Stimulated activated naive B cell treated with anti-CD40 and anti-IgM and Interleukin-4, amounts not matched to agents 10 μg/mL and 1 μg/mL and 100 μg/mL, for 72 hours (primary cell): Measurements from ENCODE around the gene USP9X.
"Not testable (repeated sequence)": the region's sequence is repeated elsewhere in the genome, so short reads cannot be mapped to it uniquely, and the experiment has no call there.

Source experiments
- ATAC-seq, 2 donors: fragments of 150-1000 bp; cut with Tn5 transposase; replicated peaks; 2 replicates each; pipeline ENCODE4 v1.10.0; 2021; ENCODE audit warnings: moderate library complexity in 1 of 2
- DNase-seq: peaks from one replicate; pipeline ENCODE4 v3.0.0; 2021
- H3K27ac Mint-ChIP-seq: one replicate; pipeline ENCODE4 v1.8.0; 2022; ENCODE audit warnings: mild to moderate bottlenecking, mixed read lengths
- H3K27me3 Mint-ChIP-seq, 2 donors: one replicate each; pipeline ENCODE4 v1.8.0; 2022; ENCODE audit warnings: mixed read lengths in 2 of 2
- H3K36me3 Mint-ChIP-seq, 2 donors: one replicate each; pipeline ENCODE4 v1.8.0; 2022; ENCODE audit warnings: mixed read lengths in 2 of 2, mild to moderate bottlenecking in 1 of 2
- H3K4me1 Mint-ChIP-seq, 2 donors: one replicate each; pipeline ENCODE4 v1.8.0; 2022; ENCODE audit warnings: mixed read lengths in 2 of 2, mild to moderate bottlenecking in 1 of 2
- H3K4me3 Mint-ChIP-seq, 2 donors: one replicate each; pipeline ENCODE4 v1.8.0; 2022; ENCODE audit warnings: mild to moderate bottlenecking in 2 of 2, mixed read lengths in 2 of 2, moderate library complexity in 1 of 2
- H3K9me3 Mint-ChIP-seq, 2 donors: one replicate each; pipeline ENCODE4 v1.8.0; 2022; ENCODE audit warnings: mixed read lengths in 2 of 2, mild to moderate bottlenecking in 1 of 2

The USP9X gene

DNA sequence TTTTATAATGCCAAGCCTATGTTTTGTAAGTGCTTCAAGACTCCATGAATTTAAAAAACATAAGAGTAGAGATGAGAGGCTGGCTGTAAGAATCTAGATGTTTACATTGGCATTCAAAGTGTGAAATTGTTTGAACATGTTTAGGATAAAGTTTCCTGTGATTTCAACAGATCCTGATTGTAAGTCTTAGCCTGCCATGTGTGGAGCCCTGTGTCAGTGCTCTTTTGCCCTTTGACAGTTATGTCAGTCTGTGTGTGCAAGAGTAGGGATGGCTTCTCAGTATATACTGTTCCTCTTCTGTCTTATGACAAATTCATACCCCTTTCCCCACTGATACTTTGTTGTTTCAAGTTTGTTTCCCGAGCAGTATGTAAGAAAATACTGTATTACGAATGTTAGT lies 68.2 kb downstream of the USP9X start:
- H3K36me3 Mint-ChIP-seq = peaks cover 8 to 46% of the 10 kb centered on the region in 2 donors
- DNase-seq (no peak), ATAC-seq (no peak)
- no peaks in the 10 kb centered on the region for H3K9me3 Mint-ChIP-seq
- H3K4me1 Mint-ChIP-seq = no peaks in the 10 kb centered on the region
- no peaks in the 10 kb centered on the region for H3K27me3 Mint-ChIP-seq
- H3K27ac Mint-ChIP-seq = no peak overlapping the region
- H3K4me3 Mint-ChIP-seq = no peak overlapping the region

- H3K27ac Mint-ChIP-seq = no peak overlapping the region
Measured at GRCh38 chrX:41153957-41154356, 68.7 kb downstream of the USP9X start.

DNA sequence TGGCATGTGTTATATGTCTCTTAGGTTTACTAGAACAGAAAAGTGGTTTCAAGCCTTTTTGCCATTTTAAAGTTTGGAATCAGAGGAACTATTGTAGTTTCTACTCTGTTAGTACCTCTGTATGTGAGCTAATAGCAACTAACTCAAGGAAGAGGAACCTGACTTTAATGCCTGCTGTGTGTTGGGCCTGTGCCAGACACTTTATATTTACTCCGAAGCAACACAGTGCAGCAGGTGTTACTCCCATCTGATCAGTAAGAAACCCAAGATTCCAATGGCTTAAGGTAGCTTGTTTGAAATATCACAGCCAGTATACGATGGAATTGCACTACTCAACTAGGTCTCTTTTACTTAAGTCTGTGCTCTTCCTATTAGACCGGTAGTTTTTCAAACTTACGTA lies 79.2 kb downstream of the USP9X start:
- ATAC-seq = no peak
- Mint-ChIP-seq H3K27ac (no peak overlapping the region), H3K27me3 (no peaks in the 10 kb centered on the region), H3K9me3 (no peaks in the 10 kb centered on the region), H3K4me3 (no peak overlapping the region), H3K36me3 (peaks cover 2 to 40% of the 10 kb centered on the region in 2 donors), H3K4me1 (no peaks in the 10 kb centered on the region)
- DNase-seq = no peak

More at GRCh38 chrX:41153957-41154356, 68.7 kb downstream of the USP9X start:
- DNase-seq = no peak
- Mint-ChIP-seq H3K4me1 (no peaks in the 10 kb centered on the region), H3K4me3 (no peak overlapping the region), H3K9me3 (no peaks in the 10 kb centered on the region), H3K27me3 (no peaks in the 10 kb centered on the region), H3K36me3 (peaks cover 7 to 44% of the 10 kb centered on the region in 2 donors)
- no peak for ATAC-seq

GRCh38 chrX:41167888-41168287 lies 82.6 kb downstream of the USP9X start:
- Mint-ChIP-seq H3K4me1 (no peaks in the 10 kb centered on the region), H3K27me3 (no peaks in the 10 kb centered on the region), H3K4me3 (no peak overlapping the region), H3K36me3 (peaks cover 5 to 47% of the 10 kb centered on the region in 2 donors), H3K9me3 (no peaks in the 10 kb centered on the region), H3K27ac (no peak overlapping the region)
- ATAC-seq (no peak), DNase-seq (no peak)

DNA sequence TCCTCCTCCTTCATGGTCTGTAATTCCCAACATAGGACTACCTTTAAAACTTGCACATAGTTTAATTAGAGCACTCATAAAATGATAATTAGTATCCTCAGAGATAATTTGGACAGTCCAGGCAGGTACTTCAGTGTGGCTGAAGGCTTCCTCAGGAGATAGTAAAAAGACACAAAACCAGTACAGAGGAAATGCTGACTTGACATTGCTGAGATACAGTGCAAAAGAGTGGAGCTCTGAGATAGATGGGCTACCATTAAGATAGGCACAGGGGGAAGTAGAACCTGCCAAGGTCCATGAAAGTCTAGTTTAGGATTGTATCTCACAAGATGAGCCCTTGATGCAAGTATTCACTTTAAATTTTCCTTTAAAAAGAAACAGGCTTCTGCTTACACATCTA lies 91.0 kb downstream of the USP9X start:
- DNase-seq (no peak), ATAC-seq (no peak)
- H3K9me3 Mint-ChIP-seq = no peaks in the 10 kb centered on the region
- no peak overlapping the region for H3K27ac Mint-ChIP-seq
- no peak overlapping the region for H3K4me3 Mint-ChIP-seq
- no peaks in the 10 kb centered on the region for H3K27me3 Mint-ChIP-seq
- H3K4me1 Mint-ChIP-seq = peaks cover 22 to 42% of the 10 kb centered on the region in 2 donors
- peaks cover 6 to 58% of the 10 kb centered on the region in 2 donors for H3K36me3 Mint-ChIP-seq

DNA sequence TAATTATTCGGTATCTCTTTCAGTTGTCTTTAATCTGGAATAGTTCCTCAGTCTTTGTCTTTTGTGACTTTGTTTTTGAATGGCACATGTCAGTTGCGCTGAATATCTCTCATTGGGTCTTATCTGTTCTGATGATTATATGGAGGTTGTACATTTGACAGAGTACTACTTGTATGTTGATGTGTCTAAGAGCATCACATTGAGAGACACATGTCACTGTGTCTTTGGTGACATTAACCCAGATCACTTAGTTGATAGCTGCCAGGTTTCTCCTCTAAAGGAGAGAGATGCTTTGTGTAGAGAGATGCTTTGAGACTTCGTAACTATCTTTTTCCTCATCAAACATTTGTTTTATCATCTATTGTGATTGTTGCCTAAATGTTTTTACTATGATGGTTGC lies 92.1 kb downstream of the USP9X start:
- Mint-ChIP-seq H3K9me3 (no peaks in the 10 kb centered on the region), H3K36me3 (peaks cover 6 to 61% of the 10 kb centered on the region in 2 donors), H3K4me1 (peaks cover 23 to 47% of the 10 kb centered on the region in 2 donors), H3K4me3 (no peak overlapping the region), H3K27ac (no peak overlapping the region), H3K27me3 (no peaks in the 10 kb centered on the region)
- DNase-seq (no peak), ATAC-seq (no peak)

DNA sequence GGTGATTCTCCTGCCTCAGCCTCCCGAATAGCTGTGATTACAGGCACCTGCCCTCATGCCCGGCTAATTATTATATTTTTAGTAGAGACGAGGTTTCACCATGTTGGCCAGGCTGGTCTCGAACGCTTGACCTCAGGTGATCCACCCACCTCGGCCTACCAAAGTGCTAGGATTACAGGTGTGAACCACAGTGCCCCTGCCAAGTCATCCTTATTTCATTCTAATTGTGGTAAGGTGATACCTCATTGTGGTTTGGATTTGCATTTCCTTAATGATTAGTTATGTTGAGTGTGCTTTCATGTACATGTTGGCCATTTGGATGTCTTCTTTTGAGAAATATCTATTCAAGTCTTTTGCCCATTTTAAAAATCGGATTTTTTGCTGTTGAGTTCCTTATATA lies 93.0 kb downstream of the USP9X start:
- Mint-ChIP-seq H3K27ac (no peak overlapping the region), H3K36me3 (peaks cover 2 to 54% of the 10 kb centered on the region in 2 donors), H3K27me3 (no peaks in the 10 kb centered on the region), H3K4me1 (peaks cover 24 to 49% of the 10 kb centered on the region in 2 donors), H3K9me3 (no peaks in the 10 kb centered on the region), H3K4me3 (no peak overlapping the region)
- ATAC-seq = no peak
- no peak for DNase-seq

DNA sequence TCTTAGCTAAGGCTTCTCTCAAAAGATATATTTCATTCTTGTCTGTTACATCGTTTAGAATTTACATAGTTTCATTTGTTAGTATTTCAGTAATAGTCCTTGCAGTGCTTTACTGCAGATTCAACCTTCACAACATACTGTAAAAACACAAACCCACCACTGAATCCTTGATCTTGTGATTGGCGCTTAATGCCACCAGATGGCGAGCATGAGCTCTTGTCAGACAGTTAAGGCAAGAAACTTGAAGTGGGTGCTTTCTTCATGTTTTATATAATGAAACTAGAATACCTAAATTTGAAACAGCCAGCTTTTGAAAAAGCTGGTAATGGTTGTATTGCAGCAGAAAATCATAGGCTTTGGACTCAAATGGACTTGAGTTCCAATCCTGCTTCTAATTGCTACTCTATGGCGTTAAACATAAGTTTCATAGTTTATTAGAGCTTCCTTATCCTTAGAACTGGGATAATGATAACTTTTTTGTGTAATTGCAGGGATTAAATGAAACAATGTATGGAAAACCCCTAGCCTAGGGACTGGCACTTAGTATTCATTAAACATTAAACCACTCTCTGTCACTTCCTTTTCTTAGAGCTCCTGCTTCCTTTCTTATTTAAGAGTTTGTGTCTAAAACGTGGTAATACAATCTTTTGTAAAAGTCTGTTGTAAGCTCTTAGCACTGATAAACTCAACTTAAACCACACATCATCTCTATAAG lies 95.1 kb downstream of the USP9X start:
- H3K9me3 Mint-ChIP-seq = no peaks in the 10 kb centered on the region
- H3K27me3 Mint-ChIP-seq = no peaks in the 10 kb centered on the region
- DNase-seq = peak; percentile 51
- H3K4me3 Mint-ChIP-seq = peak overlapping the region; percentile 47 to 60
- H3K36me3 Mint-ChIP-seq = peaks cover 5 to 53% of the 10 kb centered on the region in 2 donors
- peak overlapping the region; percentile 90 for H3K27ac Mint-ChIP-seq
- H3K4me1 Mint-ChIP-seq = peaks cover 27 to 53% of the 10 kb centered on the region in 2 donors
- ATAC-seq = peak; percentile 80

DNA sequence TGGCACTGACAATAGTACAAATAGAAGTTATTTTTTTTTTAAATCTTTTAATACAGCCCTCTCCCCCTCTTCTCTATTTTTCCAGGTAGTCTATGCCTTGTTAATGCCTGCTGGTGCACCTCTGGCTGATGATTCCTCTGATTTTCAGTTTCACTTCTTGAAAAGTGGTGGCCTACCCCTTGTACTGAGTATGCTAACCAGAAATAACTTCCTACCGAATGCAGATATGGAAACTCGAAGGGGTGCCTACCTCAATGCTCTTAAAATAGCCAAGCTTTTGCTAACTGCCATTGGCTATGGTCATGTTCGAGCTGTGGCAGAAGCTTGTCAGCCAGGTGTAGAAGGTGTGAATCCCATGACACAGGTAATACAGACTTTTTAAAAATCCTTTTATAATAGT lies 99.1 kb downstream of the USP9X start:
- ATAC-seq = peak; percentile 81 to 85
- Mint-ChIP-seq H3K36me3 (peaks cover 7 to 51% of the 10 kb centered on the region in 2 donors), H3K27ac (no peak overlapping the region), H3K4me3 (peak overlapping the region in 1 of 2 donors; percentile 30), H3K4me1 (peaks cover 18 to 27% of the 10 kb centered on the region in 2 donors), H3K9me3 (no peaks in the 10 kb centered on the region), H3K27me3 (no peaks in the 10 kb centered on the region)
- DNase-seq = peak; percentile 5

- H3K27me3 Mint-ChIP-seq, DNase-seq, ATAC-seq, H3K4me3 Mint-ChIP-seq, H3K27ac Mint-ChIP-seq, H3K4me1 Mint-ChIP-seq, H3K9me3 Mint-ChIP-seq: not testable (repeated sequence)
- peaks cover 7 to 42% of the 10 kb centered on the region in 2 donors for H3K36me3 Mint-ChIP-seq
Measured at GRCh38 chrX:41186946-41187345, 101.7 kb downstream of the USP9X start.

- no peak for DNase-seq
- H3K4me1 Mint-ChIP-seq = peaks cover 3 to 4% of the 10 kb centered on the region in 2 donors
- no peaks in the 10 kb centered on the region for H3K27me3 Mint-ChIP-seq
- no peaks in the 10 kb centered on the region for H3K9me3 Mint-ChIP-seq
- peaks cover 16 to 47% of the 10 kb centered on the region in 2 donors for H3K36me3 Mint-ChIP-seq
- H3K27ac Mint-ChIP-seq = no peak overlapping the region
- H3K4me3 Mint-ChIP-seq = no peak overlapping the region
- no peak for ATAC-seq
Measured at GRCh38 chrX:41189156-41189555, 103.9 kb downstream of the USP9X start.

DNA sequence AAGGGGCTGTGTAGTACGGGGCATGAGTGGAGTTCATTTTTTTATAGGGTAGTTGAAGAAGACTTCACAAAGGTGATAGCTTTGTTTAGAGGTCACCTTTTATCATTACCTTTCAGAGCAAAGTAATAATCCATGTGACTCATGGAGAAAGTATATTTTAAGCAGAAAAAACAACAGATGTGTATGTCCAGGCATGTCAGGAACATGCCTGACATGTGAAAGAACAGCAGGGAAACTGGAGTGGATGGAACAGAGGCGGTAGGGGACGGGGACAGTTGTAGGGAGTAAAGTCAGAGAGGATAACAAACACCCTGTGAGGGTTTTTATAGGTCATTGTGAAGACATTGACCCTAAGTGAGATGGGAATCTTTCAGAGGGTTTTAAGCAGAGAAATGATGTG lies 107.6 kb downstream of the USP9X start:
- DNase-seq (no peak), ATAC-seq (no peak)
- no peaks in the 10 kb centered on the region for H3K27me3 Mint-ChIP-seq
- no peaks in the 10 kb centered on the region for H3K4me1 Mint-ChIP-seq
- no peak overlapping the region for H3K27ac Mint-ChIP-seq
- H3K9me3 Mint-ChIP-seq = no peaks in the 10 kb centered on the region
- H3K4me3 Mint-ChIP-seq = no peak overlapping the region
- peaks cover 9 to 40% of the 10 kb centered on the region in 2 donors for H3K36me3 Mint-ChIP-seq

DNA sequence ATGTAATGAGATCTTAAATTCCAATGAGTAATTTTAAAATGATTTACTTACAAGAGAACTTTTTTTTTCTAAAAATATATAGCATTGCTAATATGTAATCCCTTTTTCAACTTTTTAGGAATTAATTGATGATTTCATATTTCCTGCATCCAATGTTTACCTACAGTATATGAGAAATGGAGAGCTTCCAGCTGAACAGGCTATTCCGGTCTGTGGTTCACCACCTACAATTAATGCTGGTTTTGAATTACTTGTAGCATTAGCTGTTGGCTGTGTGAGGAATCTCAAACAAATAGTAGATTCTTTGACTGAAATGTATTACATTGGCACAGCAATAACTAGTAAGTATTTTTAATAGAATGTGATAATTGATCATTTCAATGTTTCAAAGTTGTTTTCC lies 113.2 kb downstream of the USP9X start:
- H3K4me1 Mint-ChIP-seq = peaks cover 0 to 1% of the 10 kb centered on the region in 2 donors

DNA sequence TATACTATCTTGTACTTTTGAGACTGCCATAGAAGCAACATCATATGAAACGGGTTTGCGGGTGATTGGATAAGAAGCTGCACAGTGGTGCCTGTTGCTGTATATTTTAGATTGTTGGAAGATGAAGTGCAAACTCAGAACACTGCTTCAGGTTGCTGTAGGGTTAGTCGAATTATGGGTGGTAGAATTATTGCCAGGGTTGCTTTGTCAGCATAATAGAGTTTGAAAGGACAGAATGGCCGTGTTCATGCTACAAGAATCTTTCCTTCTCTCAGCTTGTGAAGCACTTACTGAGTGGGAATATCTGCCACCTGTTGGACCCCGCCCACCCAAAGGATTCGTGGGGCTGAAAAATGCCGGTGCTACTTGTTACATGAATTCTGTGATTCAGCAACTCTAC lies 115.5 kb downstream of the USP9X start:
- Mint-ChIP-seq H3K36me3 (peaks cover 23 to 59% of the 10 kb centered on the region in 2 donors), H3K27me3 (no peaks in the 10 kb centered on the region), H3K9me3 (peaks cover 0 to 4% of the 10 kb centered on the region in 2 donors), H3K4me1 (peaks cover 0 to 1% of the 10 kb centered on the region in 2 donors), H3K27ac (no peak overlapping the region), H3K4me3 (no peak overlapping the region)
- DNase-seq = no peak
- no peak for ATAC-seq

More for the DNA sequence above, 113.2 kb downstream of the USP9X start:
- Mint-ChIP-seq H3K9me3 (no peaks in the 10 kb centered on the region), H3K4me3 (no peak overlapping the region), H3K36me3 (peaks cover 15 to 45% of the 10 kb centered on the region in 2 donors), H3K27ac (no peak overlapping the region), H3K27me3 (no peaks in the 10 kb centered on the region)
- no peak for ATAC-seq
- no peak for DNase-seq

DNA sequence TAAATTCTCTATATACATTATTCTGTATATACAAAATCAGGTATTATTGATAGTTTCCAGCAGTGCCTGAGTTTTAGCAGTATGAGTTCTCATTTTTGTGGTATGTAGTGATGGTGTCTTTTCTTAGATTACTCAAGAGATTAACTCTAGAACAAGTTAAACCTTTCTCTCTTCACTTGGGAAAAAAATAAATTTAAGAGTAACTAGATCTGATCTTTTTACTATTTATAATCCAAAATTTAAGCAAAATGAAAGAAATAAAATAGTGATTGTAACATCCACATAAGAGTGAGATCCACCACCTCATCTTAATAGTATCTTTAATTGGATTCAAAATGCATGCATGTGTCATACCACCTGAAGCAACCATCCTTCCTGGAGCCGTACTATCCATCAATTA lies 124.6 kb downstream of the USP9X start:
- no peak for ATAC-seq
- no peak overlapping the region for H3K27ac Mint-ChIP-seq
- H3K36me3 Mint-ChIP-seq = peaks cover 28 to 71% of the 10 kb centered on the region in 2 donors
- peaks cover 5 to 18% of the 10 kb centered on the region in 2 donors for H3K9me3 Mint-ChIP-seq
- no peaks in the 10 kb centered on the region for H3K27me3 Mint-ChIP-seq
- H3K4me3 Mint-ChIP-seq = no peak overlapping the region
- DNase-seq = no peak
- H3K4me1 Mint-ChIP-seq = no peaks in the 10 kb centered on the region
